ENCODE measurements around the gene C1GALT1C1. TPM values are rescaled to one million over a fixed set of nuclear protein-coding genes. Genes with fewer than 3 reads are reported as not detected.
"Not testable (repeated sequence)": the region's sequence is repeated elsewhere in the genome, so short reads cannot be mapped to it uniquely, and the experiment has no call there.

Gene C1GALT1C1
- 12.7 TPM for polyA plus RNA-seq (ENCODE audit: insufficient read length)

- DNase-seq (ENCODE audit: low read depth) = peak; percentile 47
Measured at GRCh38 chrX:120629667-120630537, at the start of gene C1GALT1C1. Gene C1GALT1C1 (minus strand): TSS chrX:120630054. CDS start chrX:120627166, 2,888 bp downstream.

GRCh38 chrX:120677004-120677652 lies 47.3 kb upstream of the C1GALT1C1 start:
- no peak for DNase-seq (ENCODE audit: low read depth)

GRCh38 chrX:120672841-120673530 lies 43.1 kb upstream of the C1GALT1C1 start:
- DNase-seq (ENCODE audit: low read depth) = no peak

GRCh38 chrX:120672389-120672788 lies 42.5 kb upstream of the C1GALT1C1 start:
- DNase-seq (ENCODE audit: low read depth) = no peak

- DNase-seq (ENCODE audit: low read depth) = no peak
Measured at GRCh38 chrX:120671963-120672362, 42.1 kb upstream of the C1GALT1C1 start.

GRCh38 chrX:120668357-120668756 lies 38.5 kb upstream of the C1GALT1C1 start:
- DNase-seq (ENCODE audit: low read depth) = no peak

GRCh38 chrX:120664535-120664934 lies 34.7 kb upstream of the C1GALT1C1 start:
- DNase-seq (ENCODE audit: low read depth) = not testable (repeated sequence)

- no peak for DNase-seq (ENCODE audit: low read depth)
Measured at GRCh38 chrX:120664081-120664480, 34.2 kb upstream of the C1GALT1C1 start.

GRCh38 chrX:120662662-120663061 lies 32.8 kb upstream of the C1GALT1C1 start:
- DNase-seq (ENCODE audit: low read depth) = no peak

GRCh38 chrX:120660637-120661036 lies 30.8 kb upstream of the C1GALT1C1 start:
- DNase-seq (ENCODE audit: low read depth) = no peak

GRCh38 chrX:120653000-120653399 lies 23.1 kb upstream of the C1GALT1C1 start:
- DNase-seq (ENCODE audit: low read depth) = no peak

GRCh38 chrX:120652256-120652655 lies 22.4 kb upstream of the C1GALT1C1 start:
- DNase-seq (ENCODE audit: low read depth) = not testable (repeated sequence)

GRCh38 chrX:120647127-120647526 lies 17.3 kb upstream of the C1GALT1C1 start:
- no peak for DNase-seq (ENCODE audit: low read depth)

GRCh38 chrX:120642871-120643270 lies 13.0 kb upstream of the C1GALT1C1 start:
- no peak for DNase-seq (ENCODE audit: low read depth)

GRCh38 chrX:120638619-120639018 lies 8.8 kb upstream of the C1GALT1C1 start:
- DNase-seq (ENCODE audit: low read depth) = no peak

GRCh38 chrX:120625371-120625770 lies 4.5 kb downstream of the C1GALT1C1 start:
- no peak for DNase-seq (ENCODE audit: low read depth)

GRCh38 chrX:120617996-120618630 lies 11.7 kb downstream of the C1GALT1C1 start:
- no peak for DNase-seq (ENCODE audit: low read depth)

- no peak for DNase-seq (ENCODE audit: low read depth)
Measured at GRCh38 chrX:120614816-120615215, 15.0 kb downstream of the C1GALT1C1 start.

- DNase-seq (ENCODE audit: low read depth) = no peak
Measured at GRCh38 chrX:120612086-120612485, 17.8 kb downstream of the C1GALT1C1 start.

GRCh38 chrX:120604361-120604782 lies 25.5 kb downstream of the C1GALT1C1 start:
- DNase-seq (ENCODE audit: low read depth) = no peak

- peak; percentile 83 for DNase-seq (ENCODE audit: low read depth)
Measured at GRCh38 chrX:120603707-120604360, 26.0 kb downstream of the C1GALT1C1 start, which contains the start of gene MCTS1. Gene MCTS1 (plus strand): TSS chrX:120604101. CDS start chrX:120604237, 136 bp downstream.
